ENCODE data around the gene WDR64.

DNA sequence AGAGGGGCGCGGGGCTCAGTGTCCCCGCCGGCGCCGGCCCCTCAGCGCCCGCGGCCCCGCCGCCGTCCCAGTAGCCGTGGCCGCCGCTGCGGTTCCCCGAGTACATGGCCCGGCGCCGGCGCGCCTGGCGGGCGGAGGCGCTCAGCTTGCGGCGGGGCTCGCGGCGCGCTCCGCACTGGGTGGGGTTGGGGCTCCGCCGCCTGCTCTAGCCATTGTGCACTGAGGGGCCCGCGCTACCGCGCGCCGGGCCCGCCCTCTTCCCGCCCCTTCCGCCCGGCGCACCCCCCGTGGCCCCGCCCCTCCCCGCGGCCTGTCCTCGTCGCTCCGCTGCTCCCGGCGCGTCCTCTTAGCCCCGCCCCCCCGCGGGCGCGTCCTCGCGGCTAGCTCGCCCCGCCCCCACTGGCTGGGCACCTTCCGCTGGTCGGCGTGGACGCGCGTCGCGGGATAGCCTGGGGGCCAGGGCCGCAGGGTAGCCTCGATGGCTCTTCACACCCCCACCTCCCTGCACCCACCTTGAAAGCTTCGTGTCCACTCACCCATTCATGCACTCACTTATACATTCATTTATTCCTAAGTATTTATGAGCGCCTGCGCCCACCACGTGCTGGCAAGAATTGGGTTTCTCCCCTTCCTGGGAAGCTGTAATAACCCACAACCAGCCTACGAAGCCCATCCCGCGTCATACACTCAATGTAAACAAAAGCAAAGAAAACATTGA is 11.8 kb upstream of the WDR64 start, which contains the start of the genes CHML and OPN3:
- TF ChIP-seq, protein P1, sequence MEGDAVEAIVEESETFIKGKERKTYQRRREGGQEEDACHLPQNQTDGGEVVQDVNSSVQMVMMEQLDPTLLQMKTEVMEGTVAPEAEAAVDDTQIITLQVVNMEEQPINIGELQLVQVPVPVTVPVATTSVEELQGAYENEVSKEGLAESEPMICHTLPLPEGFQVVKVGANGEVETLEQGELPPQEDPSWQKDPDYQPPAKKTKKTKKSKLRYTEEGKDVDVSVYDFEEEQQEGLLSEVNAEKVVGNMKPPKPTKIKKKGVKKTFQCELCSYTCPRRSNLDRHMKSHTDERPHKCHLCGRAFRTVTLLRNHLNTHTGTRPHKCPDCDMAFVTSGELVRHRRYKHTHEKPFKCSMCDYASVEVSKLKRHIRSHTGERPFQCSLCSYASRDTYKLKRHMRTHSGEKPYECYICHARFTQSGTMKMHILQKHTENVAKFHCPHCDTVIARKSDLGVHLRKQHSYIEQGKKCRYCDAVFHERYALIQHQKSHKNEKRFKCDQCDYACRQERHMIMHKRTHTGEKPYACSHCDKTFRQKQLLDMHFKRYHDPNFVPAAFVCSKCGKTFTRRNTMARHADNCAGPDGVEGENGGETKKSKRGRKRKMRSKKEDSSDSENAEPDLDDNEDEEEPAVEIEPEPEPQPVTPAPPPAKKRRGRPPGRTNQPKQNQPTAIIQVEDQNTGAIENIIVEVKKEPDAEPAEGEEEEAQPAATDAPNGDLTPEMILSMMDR (conservative IDR thresholded peaks at IDR 0.05; ENCODE audit: low read depth, low read length), result no peak
- TF ChIP-seq MAZ (IDR thresholded peaks at IDR 0.05; ENCODE audit: borderline replicate concordance, low read depth, low read length) (peak; percentile 46; the same call in 1 of the 2 replicates), RCOR1 (IDR thresholded peaks at IDR 0.05; ENCODE audit: insufficient replicate concordance, low read length) (no peak), MAFK (IDR thresholded peaks at IDR 0.05; ENCODE audit: low read depth, low read length) (no peak), POLR2A (IDR thresholded peaks at IDR 0.05; ENCODE audit: low read depth, low read length) (peak; percentile 87), BHLHE40 (IDR thresholded peaks at IDR 0.05; ENCODE audit: low read depth, low read length) (no peak), RFX5 (IDR thresholded peaks at IDR 0.05; ENCODE audit: low read depth, low read length) (no peak), NFE2L2 (IDR thresholded peaks at IDR 0.05; ENCODE audit: low read depth, low read length) (no peak), CHD1 (IDR thresholded peaks at IDR 0.05; ENCODE audit: low read depth, low read length) (no peak), RAD21 (IDR thresholded peaks at IDR 0.05; ENCODE audit: low read length) (no peak), SMC3 (IDR thresholded peaks at IDR 0.05; ENCODE audit: low read depth, low read length) (no peak), MXI1 (IDR thresholded peaks at IDR 0.05; ENCODE audit: borderline replicate concordance, low read depth, low read length) (peak; percentile 27; the same call in 1 of the 2 replicates)
- TF ChIP-seq, protein P2, sequence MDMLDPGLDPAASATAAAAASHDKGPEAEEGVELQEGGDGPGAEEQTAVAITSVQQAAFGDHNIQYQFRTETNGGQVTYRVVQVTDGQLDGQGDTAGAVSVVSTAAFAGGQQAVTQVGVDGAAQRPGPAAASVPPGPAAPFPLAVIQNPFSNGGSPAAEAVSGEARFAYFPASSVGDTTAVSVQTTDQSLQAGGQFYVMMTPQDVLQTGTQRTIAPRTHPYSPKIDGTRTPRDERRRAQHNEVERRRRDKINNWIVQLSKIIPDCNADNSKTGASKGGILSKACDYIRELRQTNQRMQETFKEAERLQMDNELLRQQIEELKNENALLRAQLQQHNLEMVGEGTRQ (IDR thresholded peaks at IDR 0.05; ENCODE audit: low read depth, low read length), result no peak
